Astrocyte (in vitro differentiated cells and primary cell): ENCODE data around the gene HS6ST2. TPM values are rescaled to one million over a fixed set of nuclear protein-coding genes. Genes with fewer than 3 reads are reported as not detected.

Source experiments
- DNase-seq: peaks from one replicate; pipeline ENCODE4 v3.0.0-alpha.2; 2010; ENCODE audit warnings: low read depth
- FAIRE-seq: peaks from 2 replicates; lab custom pipeline; 2011; peaks lifted over from hg19 to GRCh38; lab: Jason Lieb, UNC
- H2AFZ ChIP-seq: 2 replicates; pipeline ENCODE4 v1.6.0; 2012; ENCODE audit warnings: low read depth, low read length, inconsistent platforms
- H3K27ac ChIP-seq: 2 replicates; pipeline ENCODE4 v1.5.1; 2011; ENCODE audit warnings: low read depth, low read length, inconsistent platforms
- H3K27me3 ChIP-seq: 2 replicates; pipeline ENCODE4 v1.6.0; 2011; ENCODE audit warnings: low read length, inconsistent platforms; ENCODE audit not compliant: insufficient read depth
- H3K36me3 ChIP-seq: 2 replicates; pipeline ENCODE4 v1.5.1; 2011; ENCODE audit warnings: low read length, inconsistent platforms; ENCODE audit not compliant: insufficient read depth
- H3K4me1 ChIP-seq: 2 replicates; pipeline ENCODE4 v1.5.1; 2011; ENCODE audit warnings: low read length, inconsistent platforms; ENCODE audit not compliant: insufficient read depth
- H3K4me2 ChIP-seq: 2 replicates; pipeline ENCODE4 v1.6.0; 2012; ENCODE audit warnings: low read length, inconsistent platforms
- H3K4me3 ChIP-seq: 2 replicates; pipeline ENCODE4 v1.5.1; 2011; ENCODE audit warnings: low read depth, mild to moderate bottlenecking, low read length, inconsistent platforms; ENCODE audit not compliant: insufficient read depth
- H3K79me2 ChIP-seq: 2 replicates; pipeline ENCODE4 v1.6.0; 2012; ENCODE audit warnings: mild to moderate bottlenecking, low read length, inconsistent platforms; ENCODE audit not compliant: insufficient read depth
- H3K9ac ChIP-seq: 2 replicates; pipeline ENCODE4 v1.6.0; 2012; ENCODE audit warnings: mild to moderate bottlenecking, low read length, inconsistent platforms
- H3K9me3 ChIP-seq: 2 replicates; pipeline ENCODE4 v1.5.1; 2012; ENCODE audit warnings: low read depth, mild to moderate bottlenecking, low read length, inconsistent platforms; ENCODE audit not compliant: insufficient read depth
- H4K20me1 ChIP-seq: 2 replicates; pipeline ENCODE4 v1.6.0; 2012; ENCODE audit warnings: low read length, inconsistent platforms; ENCODE audit not compliant: insufficient read depth
- H3K27ac Mint-ChIP-seq: one replicate; pipeline ENCODE4 v1.8.0; 2021; ENCODE audit warnings: mild to moderate bottlenecking, mixed read lengths; ENCODE audit not compliant: unreplicated experiment
- H3K27me3 Mint-ChIP-seq: one replicate; pipeline ENCODE4 v1.8.0; 2021; ENCODE audit warnings: low read depth, mixed read lengths; ENCODE audit not compliant: unreplicated experiment
- H3K36me3 Mint-ChIP-seq: one replicate; pipeline ENCODE4 v1.8.0; 2021; ENCODE audit warnings: low read depth, mixed read lengths; ENCODE audit not compliant: unreplicated experiment
- H3K4me1 Mint-ChIP-seq: one replicate; pipeline ENCODE4 v1.8.0; 2021; ENCODE audit warnings: low read depth, mixed read lengths; ENCODE audit not compliant: unreplicated experiment
- H3K4me3 Mint-ChIP-seq: one replicate; pipeline ENCODE4 v1.8.0; 2021; ENCODE audit warnings: mild to moderate bottlenecking, moderate library complexity, mixed read lengths; ENCODE audit not compliant: unreplicated experiment
- H3K9me3 Mint-ChIP-seq: one replicate; pipeline ENCODE4 v1.8.0; 2021; ENCODE audit warnings: mild to moderate bottlenecking, mixed read lengths; ENCODE audit not compliant: unreplicated experiment
- CTCF ChIP-seq: IDR thresholded peaks from 2 replicates; pipeline ENCODE4 v1.5.1; 2011; ENCODE audit warnings: low read depth, mild to moderate bottlenecking, inconsistent platforms, low read length, moderate library complexity; ENCODE audit not compliant: insufficient read depth
- EZH2 ChIP-seq: IDR thresholded peaks from 2 replicates; pipeline ENCODE4 v1.6.1; 2012; ENCODE audit warnings: mild to moderate bottlenecking, low read length, inconsistent platforms; ENCODE audit not compliant: insufficient read depth
- total RNA-seq: library from RNA; stranded (reverse); gene quantifications from 2 replicates; pipeline ENCODE4 v1.2.1, GENCODE V29; 2021

The HS6ST2 gene
- total RNA-seq, 1 donor from 2014 or later: 12.9 TPM

GRCh38 chrX:132918523-132918922 lies 39.9 kb downstream of the HS6ST2 start:
- Histone ChIP-seq H3K4me3 (no peak overlapping the region), H3K9me3 (no peaks in the 10 kb centered on the region), H3K4me1 (no peaks in the 10 kb centered on the region), H3K27me3 (no peaks in the 10 kb centered on the region), H3K79me2 (no peaks in the 10 kb centered on the region), H3K36me3 (no peaks in the 10 kb centered on the region), H3K4me2 (no peak overlapping the region), H4K20me1 (no peaks in the 10 kb centered on the region), H2AFZ (no peak overlapping the region), H3K9ac (no peak overlapping the region), H3K27ac (no peak overlapping the region)
- Mint-ChIP-seq H3K9me3 (no peaks in the 10 kb centered on the region), H3K36me3 (no peaks in the 10 kb centered on the region), H3K4me3 (no peak overlapping the region), H3K27me3 (no peaks in the 10 kb centered on the region), H3K4me1 (no peaks in the 10 kb centered on the region), H3K27ac (no peak overlapping the region)
- DNase-seq (no peak), FAIRE-seq (no peak)
- no peak for TF ChIP-seq CTCF
- TF ChIP-seq EZH2: no peak

GRCh38 chrX:132916349-132916748 lies 42.1 kb downstream of the HS6ST2 start:
- Histone ChIP-seq H3K4me2 (no peak overlapping the region), H3K4me1 (no peaks in the 10 kb centered on the region), H3K79me2 (no peaks in the 10 kb centered on the region), H3K4me3 (no peak overlapping the region), H3K27me3 (no peaks in the 10 kb centered on the region), H3K36me3 (no peaks in the 10 kb centered on the region), H3K27ac (no peak overlapping the region), H2AFZ (no peak overlapping the region), H3K9ac (no peak overlapping the region), H4K20me1 (no peaks in the 10 kb centered on the region), H3K9me3 (no peaks in the 10 kb centered on the region)
- H3K4me3 Mint-ChIP-seq: no peak overlapping the region
- H3K27me3 Mint-ChIP-seq: no peaks in the 10 kb centered on the region
- DNase-seq: no peak
- H3K27ac Mint-ChIP-seq: no peak overlapping the region
- no peaks in the 10 kb centered on the region for H3K4me1 Mint-ChIP-seq
- H3K36me3 Mint-ChIP-seq: no peaks in the 10 kb centered on the region
- no peak for TF ChIP-seq EZH2
- no peak for TF ChIP-seq CTCF
- peaks cover 3% of the 10 kb centered on the region for H3K9me3 Mint-ChIP-seq
- no peak for FAIRE-seq

- no peak overlapping the region for H3K27ac Mint-ChIP-seq
- H3K27me3 ChIP-seq: no peaks in the 10 kb centered on the region
- TF ChIP-seq CTCF: no peak
- TF ChIP-seq EZH2: no peak
- no peak overlapping the region for H3K4me3 ChIP-seq
- FAIRE-seq (peak; percentile 82), DNase-seq (peak; percentile 79)
- no peak overlapping the region for H3K9ac ChIP-seq
- H3K4me2 ChIP-seq: peak overlapping the region; percentile 57
- H3K27me3 Mint-ChIP-seq: no peaks in the 10 kb centered on the region
- H3K27ac ChIP-seq: peak overlapping the region; percentile 42
- no peak overlapping the region for H2AFZ ChIP-seq
- H3K36me3 ChIP-seq: no peaks in the 10 kb centered on the region
- H4K20me1 ChIP-seq: no peaks in the 10 kb centered on the region
- H3K4me3 Mint-ChIP-seq: no peak overlapping the region
- peaks cover 3% of the 10 kb centered on the region for H3K9me3 Mint-ChIP-seq
- H3K4me1 Mint-ChIP-seq: peaks cover 7% of the 10 kb centered on the region
- H3K9me3 ChIP-seq: no peaks in the 10 kb centered on the region
- no peaks in the 10 kb centered on the region for H3K79me2 ChIP-seq
- H3K36me3 Mint-ChIP-seq: no peaks in the 10 kb centered on the region
- H3K4me1 ChIP-seq: peaks cover 3% of the 10 kb centered on the region
Observed at GRCh38 chrX:132909643-132910042, 48.8 kb downstream of the HS6ST2 start.
